BJ (cell line): ENCODE data around the gene SSBP2. TPM values are rescaled to one million over a fixed set of nuclear protein-coding genes. Genes with fewer than 3 reads are reported as not detected.

Experiments
- CTCF ChIA-PET: fragments of 350-600 bp; formaldehyde crosslinking; extraction: SDS; loops from one replicate; lab custom pipeline; 2021; ENCODE audit warnings: antibody characterized with exemption, inconsistent platforms; lab: Yijun Ruan, JAX
- POLR2A ChIA-PET: fragments of 300-600 bp; sonication (Branson Sonifier 250); formaldehyde crosslinking; extraction: SDS; loops from one replicate; lab custom pipeline; 2021; ENCODE audit warnings: antibody characterized with exemption; lab: Charles Lee
- DNase-seq: peaks from one replicate; pipeline ENCODE4 v3.0.0-alpha.2; 2011; ENCODE audit warnings: low read depth
- H3K27me3 ChIP-seq: 2 replicates; pipeline ENCODE4 v1.6.0; 2011; ENCODE audit warnings: low read length; ENCODE audit not compliant: control insufficient read depth, insufficient read depth
- H3K36me3 ChIP-seq: 2 replicates; pipeline ENCODE4 v1.5.1; 2011; ENCODE audit warnings: low read length; ENCODE audit not compliant: control insufficient read depth, insufficient read depth
- H3K4me3 ChIP-seq: 2 replicates; pipeline ENCODE4 v1.5.1; 2011; ENCODE audit warnings: low read depth, mild to moderate bottlenecking, control low read depth, low read length
- polyA plus RNA-seq: library from polyadenylated mRNA; depleted of rRNA; stranded (reverse); fragments of >200 nt; gene quantifications from 2 replicates; pipeline ENCODE4 v1.2.3, GENCODE V29; 2011
- TF ChIP-seq, protein P1 (sequence below): IDR thresholded peaks from 2 replicates; pipeline ENCODE4 v1.5.1; 2011; ENCODE audit warnings: low read depth, mild to moderate bottlenecking, control low read depth, inconsistent platforms, low read length, moderate library complexity; ENCODE audit not compliant: insufficient read depth

SSBP2 gene
- polyA plus RNA-seq, 1 experiment: 68.8 TPM

DNA sequence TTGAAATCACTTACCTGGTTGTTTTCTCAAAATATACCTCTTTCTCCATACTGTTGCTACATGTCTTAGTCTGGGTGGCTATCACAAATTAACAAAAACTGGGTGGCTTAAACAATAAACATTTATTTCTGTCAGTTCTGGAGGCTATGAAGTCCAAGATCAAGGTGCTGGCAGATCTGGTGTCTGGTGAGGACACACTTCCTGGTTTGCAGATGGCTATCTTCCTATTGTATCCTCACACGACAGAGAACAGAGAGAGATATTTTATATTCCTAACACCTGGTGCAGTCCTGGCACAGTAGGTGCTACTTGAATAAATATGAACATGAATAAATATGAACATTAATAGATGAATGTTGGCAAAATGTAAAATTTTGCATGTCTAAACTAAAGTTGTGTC, 192.7 kb downstream of the SSBP2 start:
- TF ChIP-seq, protein P1, sequence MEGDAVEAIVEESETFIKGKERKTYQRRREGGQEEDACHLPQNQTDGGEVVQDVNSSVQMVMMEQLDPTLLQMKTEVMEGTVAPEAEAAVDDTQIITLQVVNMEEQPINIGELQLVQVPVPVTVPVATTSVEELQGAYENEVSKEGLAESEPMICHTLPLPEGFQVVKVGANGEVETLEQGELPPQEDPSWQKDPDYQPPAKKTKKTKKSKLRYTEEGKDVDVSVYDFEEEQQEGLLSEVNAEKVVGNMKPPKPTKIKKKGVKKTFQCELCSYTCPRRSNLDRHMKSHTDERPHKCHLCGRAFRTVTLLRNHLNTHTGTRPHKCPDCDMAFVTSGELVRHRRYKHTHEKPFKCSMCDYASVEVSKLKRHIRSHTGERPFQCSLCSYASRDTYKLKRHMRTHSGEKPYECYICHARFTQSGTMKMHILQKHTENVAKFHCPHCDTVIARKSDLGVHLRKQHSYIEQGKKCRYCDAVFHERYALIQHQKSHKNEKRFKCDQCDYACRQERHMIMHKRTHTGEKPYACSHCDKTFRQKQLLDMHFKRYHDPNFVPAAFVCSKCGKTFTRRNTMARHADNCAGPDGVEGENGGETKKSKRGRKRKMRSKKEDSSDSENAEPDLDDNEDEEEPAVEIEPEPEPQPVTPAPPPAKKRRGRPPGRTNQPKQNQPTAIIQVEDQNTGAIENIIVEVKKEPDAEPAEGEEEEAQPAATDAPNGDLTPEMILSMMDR: no peak

DNA sequence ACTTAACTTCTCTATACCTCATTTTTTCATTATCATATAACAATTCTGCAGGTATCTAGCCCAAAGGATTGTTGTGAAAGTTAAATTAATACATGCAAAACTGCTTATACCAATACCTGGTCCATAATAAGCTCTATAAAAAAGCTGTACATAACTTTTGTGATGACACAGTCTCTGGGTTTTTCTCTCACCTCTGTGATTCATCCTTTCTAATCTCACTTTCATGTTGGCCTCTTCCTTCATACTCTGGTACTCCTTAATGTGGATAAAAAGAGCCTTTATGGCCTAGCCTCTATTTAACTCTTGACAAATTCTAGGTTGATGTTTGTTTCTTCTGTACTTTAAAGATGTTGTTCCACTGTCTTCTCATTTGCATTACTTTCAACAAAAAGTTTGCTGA, 194.1 kb downstream of the SSBP2 start:
- no peaks in the 10 kb centered on the region for H3K36me3 ChIP-seq
- CTCF ChIA-PET: no interaction called here
- H3K4me3 ChIP-seq: no peak overlapping the region
- no peaks in the 10 kb centered on the region for H3K27me3 ChIP-seq
- POLR2A ChIA-PET: no interaction called here
- no peak for DNase-seq
- TF ChIP-seq, protein P1: no peak

More for the DNA sequence above, 192.7 kb downstream of the SSBP2 start:
- DNase-seq: no peak
- no peaks in the 10 kb centered on the region for H3K27me3 ChIP-seq
- no peak overlapping the region for H3K4me3 ChIP-seq
- POLR2A ChIA-PET: no interaction called here
- CTCF ChIA-PET: interaction anchor here (0.6 kb wide), 1 partner anchor 49 kb away, joined by 3 read pairs; no protein-coding TSS in a partner anchor
- H3K36me3 ChIP-seq: no peaks in the 10 kb centered on the region

GRCh38 chr5:81555865-81556264, 195.0 kb downstream of the SSBP2 start:
- no peaks in the 10 kb centered on the region for H3K27me3 ChIP-seq
- no peak overlapping the region for H3K4me3 ChIP-seq
- no peaks in the 10 kb centered on the region for H3K36me3 ChIP-seq
- CTCF ChIA-PET: no interaction called here
- POLR2A ChIA-PET: no interaction called here
- DNase-seq: no peak
- TF ChIP-seq, protein P1: no peak

DNA sequence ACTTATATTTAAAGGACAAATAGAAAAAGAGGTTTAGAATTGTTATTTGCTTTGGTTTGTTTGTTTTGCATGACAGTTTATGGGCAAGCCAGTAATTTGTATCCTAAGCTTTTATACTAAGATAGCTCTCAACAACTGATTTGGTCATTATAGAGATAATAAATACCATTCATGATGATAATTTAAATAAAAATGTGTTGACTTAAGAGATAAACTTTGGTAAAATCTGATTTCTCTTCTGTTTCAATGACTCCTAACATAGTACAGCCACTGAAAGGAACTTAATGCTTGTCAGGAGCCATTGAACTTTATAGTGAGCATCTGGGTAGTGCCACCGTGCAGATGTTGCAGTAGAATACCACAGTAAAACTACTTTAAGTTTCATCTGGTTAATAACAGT, 196.2 kb downstream of the SSBP2 start:
- CTCF ChIA-PET: no interaction called here
- POLR2A ChIA-PET: interaction anchor here (0.6 kb wide), 1 partner anchor 158 kb away, joined by 5 read pairs; no protein-coding TSS in a partner anchor
- Histone ChIP-seq H3K4me3 (no peak overlapping the region), H3K36me3 (no peaks in the 10 kb centered on the region), H3K27me3 (no peaks in the 10 kb centered on the region)
- TF ChIP-seq, protein P1: no peak
- no peak for DNase-seq

DNA sequence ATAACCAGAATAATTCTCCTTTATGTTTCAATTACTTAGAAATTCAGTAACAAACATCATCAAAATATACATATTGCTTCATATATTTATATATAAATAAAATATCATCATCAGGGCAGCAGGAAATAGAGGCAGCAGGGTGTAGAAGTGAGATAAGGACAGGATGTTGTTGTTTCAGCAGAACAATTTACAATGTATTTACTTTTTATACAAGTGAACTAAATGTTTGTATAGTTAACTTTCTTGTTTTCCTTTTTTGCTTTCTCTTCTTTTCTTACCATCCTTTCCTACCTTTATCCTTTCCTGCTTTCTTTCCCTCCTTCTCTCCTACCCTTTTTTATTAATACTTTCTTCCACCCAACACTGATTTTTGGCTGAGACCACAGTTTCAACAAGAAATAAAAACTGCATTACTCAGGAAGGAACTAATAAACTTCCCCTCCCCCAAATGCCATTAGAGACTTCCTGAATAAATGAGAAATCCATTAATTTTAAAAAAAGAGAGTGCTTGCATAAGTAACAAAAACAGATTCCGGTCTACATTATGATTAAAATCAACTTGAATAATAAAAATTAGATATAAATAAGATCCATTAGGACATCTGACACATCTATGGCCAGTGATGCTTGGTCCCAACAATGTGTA, 197.2 kb downstream of the SSBP2 start:
- no peaks in the 10 kb centered on the region for H3K36me3 ChIP-seq
- TF ChIP-seq, protein P1: no peak
- CTCF ChIA-PET: interaction anchor here (1.0 kb wide), 1 partner anchor 123 kb away, joined by 3 read pairs; no protein-coding TSS in a partner anchor
- H3K27me3 ChIP-seq: no peaks in the 10 kb centered on the region
- DNase-seq: no peak
- H3K4me3 ChIP-seq: no peak overlapping the region
- POLR2A ChIA-PET: no interaction called here
